A673 (cell line): ENCODE measurements around the gene CELF3.

ENCODE experiments used
- EZH2 ChIP-seq: fragments of 200-600 bp; sonication (generic); IDR thresholded peaks from 2 replicates; pipeline ENCODE4 v1.6.1; 2017; ENCODE audit warnings: borderline replicate concordance, low read depth, mild to moderate bottlenecking, mixed read lengths, antibody characterized with exemption, low read length; ENCODE audit not compliant: poor library complexity, severe bottlenecking
- TF ChIP-seq, protein P1 (sequence below): fragments of 300-800, 200-600 bp; sonication (generic); conservative IDR thresholded peaks from 2 replicates; pipeline ENCODE4 v1.5.1; 2017; ENCODE audit warnings: low read depth, mild to moderate bottlenecking, antibody characterized with exemption, low read length, moderate library complexity, mixed read lengths

DNA sequence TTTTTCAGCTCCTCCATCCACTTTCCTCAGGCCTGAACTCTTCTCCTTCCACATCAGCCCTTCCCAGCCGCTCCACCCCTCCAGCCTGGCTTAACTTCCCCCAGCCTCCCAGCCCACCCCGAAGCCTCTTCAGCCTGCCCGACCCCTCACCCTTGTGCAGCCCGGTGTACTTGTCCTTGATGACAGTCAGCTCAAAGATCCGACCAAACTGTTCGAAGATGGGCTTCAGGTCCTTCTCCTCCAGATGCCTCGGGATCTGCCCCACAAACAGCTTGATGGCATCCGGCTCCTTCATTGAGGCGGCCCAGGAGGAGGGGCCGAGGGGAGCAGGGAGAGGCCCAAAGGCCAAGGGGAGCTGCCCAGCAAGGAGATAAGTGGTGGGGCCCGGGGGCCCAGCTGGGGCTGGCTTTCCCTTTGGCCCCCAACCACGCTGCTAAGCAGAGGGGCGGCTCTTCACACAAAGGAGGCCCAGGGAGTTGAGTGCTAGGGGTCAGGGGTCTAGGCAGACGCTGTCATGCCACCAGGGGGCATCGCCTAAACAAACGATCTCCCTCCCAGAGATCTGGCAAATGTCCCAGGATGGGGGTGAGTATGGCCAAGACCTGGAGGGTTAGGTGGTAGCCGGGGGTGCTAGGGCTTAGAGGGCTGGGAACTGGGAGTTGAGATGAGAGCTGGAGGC, 738 bp downstream of the CELF3 start:
- TF ChIP-seq, protein P1, sequence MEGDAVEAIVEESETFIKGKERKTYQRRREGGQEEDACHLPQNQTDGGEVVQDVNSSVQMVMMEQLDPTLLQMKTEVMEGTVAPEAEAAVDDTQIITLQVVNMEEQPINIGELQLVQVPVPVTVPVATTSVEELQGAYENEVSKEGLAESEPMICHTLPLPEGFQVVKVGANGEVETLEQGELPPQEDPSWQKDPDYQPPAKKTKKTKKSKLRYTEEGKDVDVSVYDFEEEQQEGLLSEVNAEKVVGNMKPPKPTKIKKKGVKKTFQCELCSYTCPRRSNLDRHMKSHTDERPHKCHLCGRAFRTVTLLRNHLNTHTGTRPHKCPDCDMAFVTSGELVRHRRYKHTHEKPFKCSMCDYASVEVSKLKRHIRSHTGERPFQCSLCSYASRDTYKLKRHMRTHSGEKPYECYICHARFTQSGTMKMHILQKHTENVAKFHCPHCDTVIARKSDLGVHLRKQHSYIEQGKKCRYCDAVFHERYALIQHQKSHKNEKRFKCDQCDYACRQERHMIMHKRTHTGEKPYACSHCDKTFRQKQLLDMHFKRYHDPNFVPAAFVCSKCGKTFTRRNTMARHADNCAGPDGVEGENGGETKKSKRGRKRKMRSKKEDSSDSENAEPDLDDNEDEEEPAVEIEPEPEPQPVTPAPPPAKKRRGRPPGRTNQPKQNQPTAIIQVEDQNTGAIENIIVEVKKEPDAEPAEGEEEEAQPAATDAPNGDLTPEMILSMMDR = 0 out of 2 replicates have a peak, but pooled peaks have one; percentile 14
- no peak for TF ChIP-seq EZH2
